AG08396 (cell line): Measurements from ENCODE around the gene CDK10.
A peak's percentile ranks its signal among the peaks of the same experiment; 100 is the strongest.
"Not testable (repeated sequence)": the region's sequence is repeated elsewhere in the genome, so short reads cannot be mapped to it uniquely, and the experiment has no call there.

Experiments
- DNase-seq: peaks from one replicate; pipeline ENCODE4 v3.0.0; 2012; ENCODE audit warnings: low spot score, mixed read lengths

The CDK10 gene

GRCh38 chr16:89667633-89668032 lies 18.9 kb upstream of the CDK10 start:
- no peak for DNase-seq

GRCh38 chr16:89668790-89669158 lies 17.7 kb upstream of the CDK10 start:
- DNase-seq, result no peak

- DNase-seq, result no peak
Observed at GRCh38 chr16:89669755-89670154, 16.7 kb upstream of the CDK10 start.

GRCh38 chr16:89670496-89671431 lies 15.7 kb upstream of the CDK10 start:
- peak; percentile 60 for DNase-seq

GRCh38 chr16:89671565-89671964 lies 14.9 kb upstream of the CDK10 start:
- DNase-seq, result not testable (repeated sequence)

- DNase-seq, result no peak
Observed at GRCh38 chr16:89672177-89672941, 14.1 kb upstream of the CDK10 start.

- no peak for DNase-seq
Observed at GRCh38 chr16:89678258-89678657, 8.2 kb upstream of the CDK10 start.

GRCh38 chr16:89685916-89686315 lies 573 bp upstream of the CDK10 start:
- DNase-seq, result no peak

GRCh38 chr16:89687092-89687940 lies 827 bp downstream of the CDK10 start:
- DNase-seq, result peak; percentile 54

- DNase-seq, result no peak
Observed at GRCh38 chr16:89688395-89688794, 1.9 kb downstream of the CDK10 start.

GRCh38 chr16:89689142-89689541 lies 2.7 kb downstream of the CDK10 start:
- no peak for DNase-seq

- not testable (repeated sequence) for DNase-seq
Observed at GRCh38 chr16:89689621-89690020, 3.1 kb downstream of the CDK10 start.

- DNase-seq, result no peak
Observed at GRCh38 chr16:89690392-89690901, 4.0 kb downstream of the CDK10 start.

- no peak for DNase-seq
Observed at GRCh38 chr16:89691231-89691985, 4.9 kb downstream of the CDK10 start.

- no peak for DNase-seq
Observed at GRCh38 chr16:89691986-89692569, 5.6 kb downstream of the CDK10 start.

GRCh38 chr16:89693289-89693731 lies 6.8 kb downstream of the CDK10 start:
- no peak for DNase-seq

GRCh38 chr16:89693931-89694783 lies 7.7 kb downstream of the CDK10 start:
- no peak for DNase-seq

- peak; percentile 2 for DNase-seq
Observed at GRCh38 chr16:89694784-89695085, 8.2 kb downstream of the CDK10 start.

- DNase-seq, result no peak
Observed at GRCh38 chr16:89695086-89695874, 8.8 kb downstream of the CDK10 start.
